Measurements from ENCODE around the gene VHLL. TPM values are rescaled to one million over a fixed set of nuclear protein-coding genes. Genes with fewer than 3 reads are reported as not detected.

VHLL gene
- total and polyA plus RNA-seq, 7 donors = not detected

DNA sequence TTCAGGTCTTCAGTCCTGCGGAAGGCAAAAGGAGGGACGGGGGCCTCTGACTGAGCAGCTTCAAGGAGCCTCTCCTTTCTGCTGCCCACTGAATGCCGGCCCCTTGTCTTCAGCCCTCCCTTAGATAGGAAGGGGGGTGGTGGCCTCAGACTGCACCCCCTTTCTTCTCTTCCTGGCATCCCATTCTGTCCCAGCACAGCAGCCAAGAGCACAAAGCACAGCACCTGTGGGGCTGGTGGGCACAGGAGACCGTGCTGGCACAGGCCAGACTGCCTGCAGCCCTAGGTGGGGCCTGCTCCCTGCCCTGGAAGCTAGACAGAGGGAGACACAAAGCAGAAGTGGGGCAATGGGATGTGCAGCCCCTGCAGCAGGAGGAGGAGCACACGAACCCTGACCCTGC, 49.5 kb downstream of the VHLL start:
- H3K4me1 ChIP-seq = peaks cover 9% of the 10 kb centered on the region
- no peak overlapping the region for H3K27ac ChIP-seq
- peaks cover 0 to 59% of the 10 kb centered on the region in 2 donors for H3K36me3 ChIP-seq (ENCODE audit: insufficient read depth in 1 of 2, low read depth in 1 of 2)
- WGBS, 3 donors = 83 to 89% (median 87%) methylated on average over 5 of the region's 5 CpGs
- H3K4me3 ChIP-seq = no peak overlapping the region
- no peak for ATAC-seq
- H3K9me3 ChIP-seq = no peaks in the 10 kb centered on the region
- peak in 1 of 2 donors; percentile 44 for DNase-seq
- peaks cover 0 to 17% (median 10%) of the 10 kb centered on the region in 3 donors for H3K27me3 ChIP-seq (ENCODE audit: insufficient read depth in 3 of 3, low read length in 2 of 3)
- intact Hi-C loops (cut with DNase I) = no loop called here
- TF ChIP-seq, protein P1, sequence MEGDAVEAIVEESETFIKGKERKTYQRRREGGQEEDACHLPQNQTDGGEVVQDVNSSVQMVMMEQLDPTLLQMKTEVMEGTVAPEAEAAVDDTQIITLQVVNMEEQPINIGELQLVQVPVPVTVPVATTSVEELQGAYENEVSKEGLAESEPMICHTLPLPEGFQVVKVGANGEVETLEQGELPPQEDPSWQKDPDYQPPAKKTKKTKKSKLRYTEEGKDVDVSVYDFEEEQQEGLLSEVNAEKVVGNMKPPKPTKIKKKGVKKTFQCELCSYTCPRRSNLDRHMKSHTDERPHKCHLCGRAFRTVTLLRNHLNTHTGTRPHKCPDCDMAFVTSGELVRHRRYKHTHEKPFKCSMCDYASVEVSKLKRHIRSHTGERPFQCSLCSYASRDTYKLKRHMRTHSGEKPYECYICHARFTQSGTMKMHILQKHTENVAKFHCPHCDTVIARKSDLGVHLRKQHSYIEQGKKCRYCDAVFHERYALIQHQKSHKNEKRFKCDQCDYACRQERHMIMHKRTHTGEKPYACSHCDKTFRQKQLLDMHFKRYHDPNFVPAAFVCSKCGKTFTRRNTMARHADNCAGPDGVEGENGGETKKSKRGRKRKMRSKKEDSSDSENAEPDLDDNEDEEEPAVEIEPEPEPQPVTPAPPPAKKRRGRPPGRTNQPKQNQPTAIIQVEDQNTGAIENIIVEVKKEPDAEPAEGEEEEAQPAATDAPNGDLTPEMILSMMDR (IDR thresholded peaks at IDR 0.05) = no peak

Other genes with a start within 250 kb of the VHLL start
- 10 to 100 TPM; 46.6 to 64.9 (median 53.1) TPM for gene UBQLN4, start 245.5 kb downstream of the VHLL start, total RNA-seq
- 10 to 100 TPM; 36.8 to 73.9 (median 55.5) TPM for gene UBQLN4, start 245.5 kb downstream of the VHLL start, polyA plus RNA-seq
- gene LAMTOR2, start 244.5 kb downstream of the VHLL start, total RNA-seq = 10 to 100 TPM; 46.1 to 63.9 (median 51.2) TPM
- gene LAMTOR2, start 244.5 kb downstream of the VHLL start, polyA plus RNA-seq = 100 to 1,000 TPM in 1 of 3 donors, 10 to 100 TPM in 2; 89.0 to 101 (median 95.7) TPM
- gene RAB25, start 238.1 kb downstream of the VHLL start, total RNA-seq = not detected
- gene RAB25, start 238.1 kb downstream of the VHLL start, polyA plus RNA-seq = under 1 TPM; 0.07 to 0.34 (median 0.13) TPM
- under 1 TPM; 0.06 to 0.28 (median 0.11) TPM for gene MEX3A, start 216.8 kb downstream of the VHLL start, total RNA-seq
- under 1 TPM; 0.07 to 0.42 (median 0.22) TPM for gene MEX3A, start 216.8 kb downstream of the VHLL start, polyA plus RNA-seq
- gene LMNA, start 184.6 kb downstream of the VHLL start, total RNA-seq = 100 to 1,000 TPM; 161 to 392 (median 291) TPM
- 100 to 1,000 TPM; 114 to 237 (median 138) TPM for gene LMNA, start 184.6 kb downstream of the VHLL start, polyA plus RNA-seq
- 1 to 10 TPM; 1.2 to 3.4 (median 2.4) TPM for gene SEMA4A, start 145.7 kb downstream of the VHLL start, total RNA-seq
- 1 to 10 TPM in 1 of 3 donors, under 1 TPM in 2; 0.77 to 1.8 (median 0.82) TPM for gene SEMA4A, start 145.7 kb downstream of the VHLL start, polyA plus RNA-seq
- gene SLC25A44, start 105.2 kb downstream of the VHLL start, total RNA-seq = 10 to 100 TPM; 11.2 to 29.8 (median 20.1) TPM
- gene SLC25A44, start 105.2 kb downstream of the VHLL start, polyA plus RNA-seq = 10 to 100 TPM; 13.6 to 40.3 (median 21.1) TPM
- 10 to 100 TPM; 47.9 to 72.1 (median 65.6) TPM for gene PMF1, start 86.3 kb downstream of the VHLL start, total RNA-seq
- 10 to 100 TPM; 52.7 to 93.4 (median 91.0) TPM for gene PMF1, start 86.3 kb downstream of the VHLL start, polyA plus RNA-seq
- under 1 TPM in 2 of 4 donors, not detected in 2; 0.34 to 0.44 TPM for gene BGLAP, start 57.1 kb downstream of the VHLL start, total RNA-seq
- under 1 TPM in 1 of 3 donors, not detected in 2; 0.33 TPM for gene BGLAP, start 57.1 kb downstream of the VHLL start, polyA plus RNA-seq
- gene PAQR6, start 51.3 kb downstream of the VHLL start, total RNA-seq = 1 to 10 TPM in 1 of 4 donors, under 1 TPM in 3; 0.32 to 1.2 (median 0.80) TPM
- under 1 TPM; 0.30 to 0.85 (median 0.39) TPM for gene PAQR6, start 51.3 kb downstream of the VHLL start, polyA plus RNA-seq
- gene SMG5, start 16.5 kb downstream of the VHLL start, total RNA-seq = 10 to 100 TPM; 46.8 to 90.7 (median 80.8) TPM
- gene SMG5, start 16.5 kb downstream of the VHLL start, polyA plus RNA-seq = 10 to 100 TPM; 54.0 to 74.5 (median 72.4) TPM
- 1 to 10 TPM in 1 of 4 donors, under 1 TPM in 3; 0.69 to 1.6 (median 0.87) TPM for gene TMEM79, start 15.0 kb downstream of the VHLL start, total RNA-seq
- gene TMEM79, start 15.0 kb downstream of the VHLL start, polyA plus RNA-seq = 1 to 10 TPM in 2 of 3 donors, under 1 TPM in 1; 0.89 to 3.6 (median 1.5) TPM
- gene GLMP, start 3.6 kb downstream of the VHLL start, total RNA-seq = 1 to 10 TPM; 5.1 to 9.6 (median 7.5) TPM
- 1 to 10 TPM; 6.1 to 8.3 (median 6.8) TPM for gene GLMP, start 3.6 kb downstream of the VHLL start, polyA plus RNA-seq
- gene CCT3, start 39.0 kb upstream of the VHLL start, total RNA-seq = 100 to 1,000 TPM; 164 to 190 (median 178) TPM
- gene CCT3, start 39.0 kb upstream of the VHLL start, polyA plus RNA-seq = 100 to 1,000 TPM; 144 to 258 (median 207) TPM
- 1 to 10 TPM in 1 of 4 donors, under 1 TPM in 3; 0.50 to 1.7 (median 0.85) TPM for gene TSACC, start 39.2 kb upstream of the VHLL start, total RNA-seq
- gene TSACC, start 39.2 kb upstream of the VHLL start, polyA plus RNA-seq = under 1 TPM; 0.30 to 0.94 (median 0.56) TPM
- gene RHBG, start 69.9 kb upstream of the VHLL start, total RNA-seq = not detected
- gene RHBG, start 69.9 kb upstream of the VHLL start, polyA plus RNA-seq = not detected
- gene MEF2D, start 201.5 kb upstream of the VHLL start, total RNA-seq = 100 to 1,000 TPM; 126 to 258 (median 188) TPM
- 10 to 100 TPM; 43.1 to 65.3 (median 58.4) TPM for gene MEF2D, start 201.5 kb upstream of the VHLL start, polyA plus RNA-seq

Measured in psoas muscle (tissue), 8 donors.